H1 (cell line): ENCODE results near the gene MRPL9. TPM values are rescaled to one million over a fixed set of nuclear protein-coding genes. Genes with fewer than 3 reads are reported as not detected.

Source experiments
- CTCF ChIA-PET: fragments of 300-600 bp; sonication (Branson Sonifier 250); formaldehyde crosslinking; loops from one replicate; lab custom pipeline; 2021; ENCODE audit not compliant: partially characterized antibody; lab: Charles Lee
- POLR2A ChIA-PET: fragments of 300-600 bp; sonication (Branson Sonifier 250); formaldehyde crosslinking; loops from one replicate; lab custom pipeline; 2021; ENCODE audit warnings: inconsistent platforms; ENCODE audit not compliant: partially characterized antibody; lab: Charles Lee
- DNase-seq, 2 experiments: peaks; one replicate each; pipeline versions ENCODE4 v3.0.0 to v3.0.0-alpha.2; 2010 to 2022; ENCODE audit warnings: low spot score in 2 of 2, low read depth in 1 of 2, mixed read lengths in 1 of 2
- FAIRE-seq: peaks from 2 replicates; lab custom pipeline; 2011; peaks lifted over from hg19 to GRCh38; lab: Jason Lieb, UNC
- H2AFZ ChIP-seq: 2 replicates; pipeline ENCODE4 v1.8.1; 2012; ENCODE audit warnings: low read length, inconsistent platforms
- H2AK5ac ChIP-seq: 2 replicates; pipeline ENCODE4 v1.6.1; 2013; ENCODE audit warnings: low read depth, low read length
- H2BK120ac ChIP-seq: replicated peaks from 2 replicates; pipeline ENCODE3; 2013; ENCODE audit warnings: low read depth, low read length, inconsistent platforms
- H2BK12ac ChIP-seq: 2 replicates; pipeline ENCODE4 v1.6.1; 2013; ENCODE audit warnings: low read depth, low read length
- H2BK15ac ChIP-seq: 2 replicates; pipeline ENCODE4 v1.6.1; 2013; ENCODE audit warnings: low read length
- H2BK20ac ChIP-seq: 2 replicates; pipeline ENCODE4 v1.6.1; 2013; ENCODE audit warnings: low read length
- H2BK5ac ChIP-seq: 2 replicates; pipeline ENCODE4 v1.6.1; 2013; ENCODE audit warnings: low read depth, low read length
- H3K14ac ChIP-seq: 2 replicates; pipeline ENCODE4 v1.6.1; 2013; ENCODE audit warnings: inconsistent platforms; ENCODE audit not compliant: insufficient read length
- H3K18ac ChIP-seq: 2 replicates; pipeline ENCODE4 v1.6.1; 2013; ENCODE audit warnings: low read length; ENCODE audit errors: extremely low read depth
- H3K23ac ChIP-seq: 2 replicates; pipeline ENCODE4 v1.6.1; 2013; ENCODE audit warnings: inconsistent platforms; ENCODE audit not compliant: insufficient read length
- H3K23me2 ChIP-seq: 2 replicates; pipeline ENCODE4 v1.6.1; 2013; ENCODE audit warnings: low read depth, low read length
- H3K27ac ChIP-seq: 2 replicates; pipeline ENCODE4 v1.6.1; 2011; ENCODE audit warnings: low read depth, low read length, inconsistent platforms
- H3K27me3 ChIP-seq, 4 experiments: replicated peaks in 1 of 4; 1 replicate in 1 of 4; 2 replicates in 3 of 4; pipeline versions ENCODE4 v1.6.1 to v1.8.1; 2011 to 2013; ENCODE audit warnings: low read length in 3 of 4, mild to moderate bottlenecking in 3 of 4, inconsistent platforms in 2 of 4, mixed read lengths in 2 of 4, moderate library complexity in 1 of 4; ENCODE audit not compliant: control insufficient read depth in 3 of 4, insufficient read depth in 3 of 4; ENCODE audit errors: extremely low read depth in 1 of 4
- H3K36me3 ChIP-seq, 4 experiments: 2 replicates each; pipeline versions ENCODE4 v1.6.1 to v1.8.1; 2011 to 2013; ENCODE audit warnings: mild to moderate bottlenecking in 4 of 4, low read length in 3 of 4, moderate library complexity in 2 of 4, control low read depth in 1 of 4, inconsistent platforms in 1 of 4; ENCODE audit not compliant: insufficient read depth in 4 of 4, control insufficient read depth in 2 of 4
- H3K4ac ChIP-seq: replicated peaks from 2 replicates; pipeline ENCODE3; 2013; ENCODE audit warnings: low read length, low read depth, mixed read lengths, inconsistent platforms; ENCODE audit not compliant: insufficient read length
- H3K4me1 ChIP-seq, 4 experiments: replicated peaks in 1 of 4; 1 replicate in 1 of 4; 2 replicates in 3 of 4; pipeline versions ENCODE4 v1.6.1 to v1.8.1; 2011 to 2013; ENCODE audit warnings: low read length in 3 of 4, inconsistent platforms in 2 of 4, mixed read lengths in 1 of 4; ENCODE audit not compliant: insufficient read depth in 4 of 4, control insufficient read depth in 3 of 4
- H3K4me2 ChIP-seq, 2 experiments: 2 replicates each; pipeline versions ENCODE4 v1.6.1 to v1.8.1; 2011 to 2013; ENCODE audit warnings: low read depth in 2 of 2, low read length in 2 of 2, control low read depth in 1 of 2, inconsistent platforms in 1 of 2, mild to moderate bottlenecking in 1 of 2; ENCODE audit not compliant: insufficient read depth in 1 of 2
- H3K4me3 ChIP-seq, 4 experiments: fragments of 200-600, 300-600 bp in 1 of 4; sonication (generic), shearing (Covaris generic), sonication (Bioruptor Twin) in 1 of 4; 2 replicates each; pipeline versions ENCODE4 v1.5.1 to v1.8.1; 2011 to 2016; ENCODE audit warnings: low read length in 4 of 4, low read depth in 3 of 4, control low read depth in 2 of 4, inconsistent platforms in 2 of 4, mild to moderate bottlenecking in 2 of 4, mixed read lengths in 1 of 4, moderate library complexity in 1 of 4; ENCODE audit not compliant: insufficient read depth in 2 of 4; ENCODE audit errors: extremely low read depth in 1 of 4
- H3K56ac ChIP-seq: replicated peaks from 2 replicates; pipeline ENCODE3; 2013; ENCODE audit warnings: low read depth, mild to moderate bottlenecking, mixed read lengths, low read length, inconsistent platforms; ENCODE audit not compliant: insufficient read length
- H3K79me1 ChIP-seq: 2 replicates; pipeline ENCODE4 v1.6.1; 2013; ENCODE audit warnings: low read depth, low read length, control low read depth
- H3K79me2 ChIP-seq, 2 experiments: 2 replicates each; pipeline versions ENCODE4 v1.6.1 to v1.8.1; 2012 to 2013; ENCODE audit warnings: low read length in 2 of 2, mild to moderate bottlenecking in 2 of 2, inconsistent platforms in 1 of 2; ENCODE audit not compliant: insufficient read depth in 2 of 2, control insufficient read depth in 1 of 2
- H3K9ac ChIP-seq, 4 experiments: replicated peaks in 1 of 4; 1 replicate in 1 of 4; 2 replicates in 3 of 4; pipeline versions ENCODE4 v1.6.1 to v1.8.1; 2011 to 2013; ENCODE audit warnings: low read depth in 3 of 4, low read length in 3 of 4, control low read depth in 2 of 4, mild to moderate bottlenecking in 2 of 4, moderate library complexity in 2 of 4, inconsistent platforms in 1 of 4; ENCODE audit errors: extremely low read depth in 1 of 4
- H3K9me3 ChIP-seq, 2 experiments: 2 replicates each; pipeline versions ENCODE4 v1.6.1 to v1.8.1; 2012 to 2013; ENCODE audit warnings: mild to moderate bottlenecking in 2 of 2, moderate library complexity in 2 of 2, control low read depth in 1 of 2, inconsistent platforms in 1 of 2, low read depth in 1 of 2, low read length in 1 of 2, mixed read lengths in 1 of 2; ENCODE audit not compliant: insufficient read depth in 2 of 2
- H4K20me1 ChIP-seq, 2 experiments: replicated peaks in 1 of 2; 2 replicates each; pipeline versions ENCODE3 to v1.8.1; 2011 to 2013; ENCODE audit warnings: inconsistent platforms in 2 of 2, low read length in 2 of 2, mild to moderate bottlenecking in 1 of 2; ENCODE audit not compliant: insufficient read depth in 2 of 2, control insufficient read depth in 1 of 2
- H4K5ac ChIP-seq: 2 replicates; pipeline ENCODE4 v1.6.1; 2013; ENCODE audit warnings: low read length, low read depth, mixed read lengths, inconsistent platforms; ENCODE audit not compliant: insufficient read length
- H4K8ac ChIP-seq: 2 replicates; pipeline ENCODE4 v1.8.0; 2013; ENCODE audit warnings: mild to moderate bottlenecking, moderate library complexity, low read length, inconsistent platforms; ENCODE audit not compliant: insufficient read depth; ENCODE audit errors: extremely low read depth
- H4K91ac ChIP-seq: replicated peaks from 2 replicates; pipeline ENCODE3; 2013; ENCODE audit warnings: low read length, mixed read lengths, inconsistent platforms; ENCODE audit not compliant: insufficient read length
- BACH1 ChIP-seq: IDR thresholded peaks from 2 replicates; pipeline ENCODE4 v1.6.1; 2012; ENCODE audit warnings: low read length, improper control_type of control experiment
- NANOG ChIP-seq: IDR thresholded peaks from 2 replicates; pipeline ENCODE4 v1.6.1; 2011; ENCODE audit warnings: low read length, low read depth, mild to moderate bottlenecking, inconsistent platforms; ENCODE audit not compliant: insufficient read depth, poor library complexity, severe bottlenecking
- RNF2 ChIP-seq: fragments of 200-900, 300-1000 bp; sonication (generic); IDR thresholded peaks from 2 replicates; pipeline ENCODE4 v1.7.1; 2016; ENCODE audit warnings: borderline replicate concordance, low read depth, mild to moderate bottlenecking, antibody characterized with exemption, low read length; ENCODE audit not compliant: poor library complexity, severe bottlenecking; ENCODE audit errors: missing control alignments
- SP4 ChIP-seq: IDR thresholded peaks from 2 replicates; pipeline ENCODE4 v1.6.1; 2012; ENCODE audit warnings: low read length, inconsistent platforms
- WGBS, 2 experiments: shearing (Covaris generic) in 1 of 2; methylation state at CpG; one replicate each; pipeline versions ENCODE4 v1.1.6 to v1.1.7; 2013 to 2015; ENCODE audit warnings: low lambda C conversion rate in 2 of 2, mixed read lengths in 2 of 2, inconsistent platforms in 1 of 2, low coverage in 1 of 2, missing lambda C conversion rate in 1 of 2; ENCODE audit not compliant: insufficient replicate concordance in 2 of 2, insufficient coverage in 1 of 2, insufficient read length in 1 of 2; ENCODE audit errors: extremely low coverage in 1 of 2, missing lambda C conversion rate in 1 of 2; 5-methylcytosine and 5-hydroxymethylcytosine counted together
- polyA plus RNA-seq, 7 experiments: library from polyadenylated mRNA; depleted of rRNA in 3 of 7; stranded (reverse) in 5 of 7; unstranded in 2 of 7; fragments of >200 nt in 5 of 7; fragments of 200-250 nt in 2 of 7; gene quantifications; 1 replicate in 5 of 7; 2 replicates in 1 of 7; 4 replicates in 1 of 7; pipeline versions ENCODE4 v1.2.1 to v1.2.3, GENCODE V29; 2011 to 2013; ENCODE audit warnings: missing spikeins in 2 of 7, mixed read lengths in 2 of 7
- total RNA-seq: library from RNA; stranded (reverse); fragmentation: NEBNext Ultra II Directional; extraction: Animal tissue kit (Norgen Biotek cat#: 25700); gene quantifications from 2 replicates; pipeline ENCODE4 v1.2.1, GENCODE V29; 2021

The MRPL9 gene
- total and polyA plus RNA-seq, 2 of the 8 experiments (the other 6 are each of a cell fraction or from before 2014, with no cell fraction given) = 74.9 to 113 TPM

DNA sequence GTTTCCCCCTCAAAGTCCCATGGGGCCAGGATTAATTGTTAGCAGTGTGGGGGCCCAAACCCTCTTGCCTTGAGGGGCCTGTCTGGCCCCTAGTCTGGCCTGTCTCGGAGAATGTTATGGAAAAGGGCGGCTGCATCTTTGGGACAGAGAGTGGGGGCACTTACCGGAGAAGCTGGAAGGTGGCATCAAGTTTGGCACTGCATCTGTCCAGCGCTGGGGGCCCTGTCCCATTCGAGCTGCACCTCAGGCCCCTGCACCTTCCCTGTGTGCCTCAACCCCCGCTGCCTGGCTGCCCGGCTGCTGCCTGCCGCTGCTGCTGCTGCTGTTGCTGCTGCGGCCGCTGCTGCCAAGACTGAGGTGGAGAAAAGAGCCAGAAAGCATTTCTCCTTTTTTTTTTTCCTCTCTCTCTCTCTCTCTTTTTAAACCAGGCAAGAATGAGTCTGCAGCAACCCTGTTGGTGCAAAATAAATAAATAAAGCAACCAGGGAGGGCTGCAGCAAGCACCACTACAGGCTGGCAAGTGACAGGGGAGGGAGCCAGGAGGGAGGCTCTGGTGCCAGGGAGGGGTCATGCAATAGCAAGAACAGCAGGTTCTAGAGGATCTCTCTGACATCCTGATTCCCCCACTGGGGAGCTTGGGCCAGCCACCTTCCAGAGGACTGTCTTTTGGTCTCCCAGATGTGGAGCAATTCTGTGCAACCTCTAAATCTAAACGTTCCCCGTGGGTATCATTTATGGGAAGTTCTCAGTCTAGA is 41.9 kb upstream of the MRPL9 start, which contains the start of gene LINGO4:
TSS of gene LINGO4 (minus strand) at position 354 of the 755 bp plus-strand sequence. CDS start 2,715 bp downstream, outside the sequence.
- Histone ChIP-seq H3K79me1 (no peaks in the 10 kb centered on the region), H2AK5ac (no peak within 1 kb of the TSS), H4K8ac (no peak within 1 kb of the TSS), H3K9me3 (no peaks in the 10 kb centered on the region), H3K23me2 (no peaks in the 10 kb centered on the region), H2BK12ac (no peak within 1 kb of the TSS), H3K23ac (no peak within 1 kb of the TSS), H3K4me2 (no peak within 1 kb of the TSS), H3K56ac (no peak within 1 kb of the TSS), H2BK15ac (no peak within 1 kb of the TSS), H3K36me3 (no peaks in the 10 kb centered on the region), H3K18ac (no peak within 1 kb of the TSS), H3K4me1 (peaks cover 1 to 5% (median 4%) of the 10 kb centered on the region in 4 experiments; a peak in 2 of 7 replicates), H3K4ac (no peak within 1 kb of the TSS), H4K91ac (no peak within 1 kb of the TSS), H3K4me3 (no peak within 1 kb of the TSS), H3K27ac (no peak within 1 kb of the TSS), H3K14ac (no peak within 1 kb of the TSS), H3K79me2 (no peaks in the 10 kb centered on the region), H2AFZ (no peak within 1 kb of the TSS), H2BK120ac (no peak within 1 kb of the TSS), H3K9ac (no peak within 1 kb of the TSS), H2BK20ac (no peak within 1 kb of the TSS), H3K27me3 (peaks cover 0 to 3% (median 1%) of the 10 kb centered on the region in 4 experiments; a peak in 1 of 7 replicates), H4K5ac (no peak within 1 kb of the TSS), H2BK5ac (no peak within 1 kb of the TSS), H4K20me1 (no peaks in the 10 kb centered on the region)
- CTCF ChIA-PET = no interaction called here
- DNase-seq (no peak), FAIRE-seq (no peak)
- 85% methylated on average over 12 of the region's 12 CpGs; no CpG with 5 or more reads in 1 of the 2 experiments for WGBS, 2 experiments
- POLR2A ChIA-PET = no interaction called here
- TF ChIP-seq SP4 (no peak), NANOG (no peak), BACH1 (no peak), RNF2 (no peak)
